GM23338 (cell line): ENCODE results near the gene TMEM63C. TPM values are rescaled to one million over a fixed set of nuclear protein-coding genes. Genes with fewer than 3 reads are reported as not detected.

Experiments used
- REST ChIP-seq: IDR thresholded peaks from one replicate; pipeline ENCODE4 v1.6.1; 2018; ENCODE audit warnings: antibody characterized with exemption; ENCODE audit not compliant: unreplicated experiment
- polyA plus RNA-seq: library from polyadenylated mRNA; unstranded; fragments of >200 nt; fragmentation: Nextera tagmentation; extraction: Ambion mirVana; gene quantifications from 2 replicates; pipeline ENCODE4 v1.2.1, GENCODE V29; 2016
- total RNA-seq: library from RNA; depleted of rRNA; stranded (reverse); fragments of >200 nt; shearing (Covaris generic); gene quantifications from 2 replicates; pipeline ENCODE4 v1.2.3, GENCODE V29; 2014
- TF ChIP-seq, protein P1 (sequence below): fragments of 250-450 bp; sonication (Bioruptor Pico); IDR thresholded peaks from 2 replicates; pipeline ENCODE4 v1.5.0; 2020; ENCODE audit warnings: mild to moderate bottlenecking, moderate library complexity

The TMEM63C gene
- total and polyA plus RNA-seq, 2 experiments from 2014 or later, result 2.1 to 6.3 TPM

- TF ChIP-seq, protein P1, sequence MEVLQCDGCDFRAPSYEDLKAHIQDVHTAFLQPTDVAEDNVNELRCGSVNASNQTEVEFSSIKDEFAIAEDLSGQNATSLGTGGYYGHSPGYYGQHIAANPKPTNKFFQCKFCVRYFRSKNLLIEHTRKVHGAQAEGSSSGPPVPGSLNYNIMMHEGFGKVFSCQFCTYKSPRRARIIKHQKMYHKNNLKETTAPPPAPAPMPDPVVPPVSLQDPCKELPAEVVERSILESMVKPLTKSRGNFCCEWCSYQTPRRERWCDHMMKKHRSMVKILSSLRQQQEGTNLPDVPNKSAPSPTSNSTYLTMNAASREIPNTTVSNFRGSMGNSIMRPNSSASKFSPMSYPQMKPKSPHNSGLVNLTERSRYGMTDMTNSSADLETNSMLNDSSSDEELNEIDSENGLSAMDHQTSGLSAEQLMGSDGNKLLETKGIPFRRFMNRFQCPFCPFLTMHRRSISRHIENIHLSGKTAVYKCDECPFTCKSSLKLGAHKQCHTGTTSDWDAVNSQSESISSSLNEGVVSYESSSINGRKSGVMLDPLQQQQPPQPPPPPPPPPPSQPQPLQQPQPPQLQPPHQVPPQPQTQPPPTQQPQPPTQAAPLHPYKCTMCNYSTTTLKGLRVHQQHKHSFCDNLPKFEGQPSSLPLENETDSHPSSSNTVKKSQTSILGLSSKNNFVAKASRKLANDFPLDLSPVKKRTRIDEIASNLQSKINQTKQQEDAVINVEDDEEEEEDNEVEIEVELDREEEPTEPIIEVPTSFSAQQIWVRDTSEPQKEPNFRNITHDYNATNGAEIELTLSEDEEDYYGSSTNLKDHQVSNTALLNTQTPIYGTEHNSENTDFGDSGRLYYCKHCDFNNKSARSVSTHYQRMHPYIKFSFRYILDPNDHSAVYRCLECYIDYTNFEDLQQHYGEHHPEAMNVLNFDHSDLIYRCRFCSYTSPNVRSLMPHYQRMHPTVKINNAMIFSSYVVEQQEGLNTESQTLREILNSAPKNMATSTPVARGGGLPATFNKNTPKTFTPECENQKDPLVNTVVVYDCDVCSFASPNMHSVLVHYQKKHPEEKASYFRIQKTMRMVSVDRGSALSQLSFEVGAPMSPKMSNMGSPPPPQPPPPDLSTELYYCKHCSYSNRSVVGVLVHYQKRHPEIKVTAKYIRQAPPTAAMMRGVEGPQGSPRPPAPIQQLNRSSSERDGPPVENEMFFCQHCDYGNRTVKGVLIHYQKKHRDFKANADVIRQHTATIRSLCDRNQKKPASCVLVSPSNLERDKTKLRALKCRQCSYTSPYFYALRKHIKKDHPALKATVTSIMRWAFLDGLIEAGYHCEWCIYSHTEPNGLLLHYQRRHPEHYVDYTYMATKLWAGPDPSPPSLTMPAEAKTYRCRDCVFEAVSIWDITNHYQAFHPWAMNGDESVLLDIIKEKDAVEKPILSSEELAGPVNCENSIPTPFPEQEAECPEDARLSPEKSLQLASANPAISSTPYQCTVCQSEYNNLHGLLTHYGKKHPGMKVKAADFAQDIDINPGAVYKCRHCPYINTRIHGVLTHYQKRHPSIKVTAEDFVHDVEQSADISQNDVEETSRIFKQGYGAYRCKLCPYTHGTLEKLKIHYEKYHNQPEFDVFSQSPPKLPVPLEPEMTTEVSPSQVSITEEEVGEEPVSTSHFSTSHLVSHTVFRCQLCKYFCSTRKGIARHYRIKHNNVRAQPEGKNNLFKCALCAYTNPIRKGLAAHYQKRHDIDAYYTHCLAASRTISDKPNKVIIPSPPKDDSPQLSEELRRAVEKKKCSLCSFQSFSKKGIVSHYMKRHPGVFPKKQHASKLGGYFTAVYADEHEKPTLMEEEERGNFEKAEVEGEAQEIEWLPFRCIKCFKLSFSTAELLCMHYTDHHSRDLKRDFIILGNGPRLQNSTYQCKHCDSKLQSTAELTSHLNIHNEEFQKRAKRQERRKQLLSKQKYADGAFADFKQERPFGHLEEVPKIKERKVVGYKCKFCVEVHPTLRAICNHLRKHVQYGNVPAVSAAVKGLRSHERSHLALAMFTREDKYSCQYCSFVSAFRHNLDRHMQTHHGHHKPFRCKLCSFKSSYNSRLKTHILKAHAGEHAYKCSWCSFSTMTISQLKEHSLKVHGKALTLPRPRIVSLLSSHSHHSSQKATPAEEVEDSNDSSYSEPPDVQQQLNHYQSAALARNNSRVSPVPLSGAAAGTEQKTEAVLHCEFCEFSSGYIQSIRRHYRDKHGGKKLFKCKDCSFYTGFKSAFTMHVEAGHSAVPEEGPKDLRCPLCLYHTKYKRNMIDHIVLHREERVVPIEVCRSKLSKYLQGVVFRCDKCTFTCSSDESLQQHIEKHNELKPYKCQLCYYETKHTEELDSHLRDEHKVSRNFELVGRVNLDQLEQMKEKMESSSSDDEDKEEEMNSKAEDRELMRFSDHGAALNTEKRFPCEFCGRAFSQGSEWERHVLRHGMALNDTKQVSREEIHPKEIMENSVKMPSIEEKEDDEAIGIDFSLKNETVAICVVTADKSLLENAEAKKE (CRISPR knock-in tag), result no peak
- TF ChIP-seq REST, result no peak
Observed at GRCh38 chr14:77140359-77141213, 41.0 kb upstream of the TMEM63C start (continued).
